HEK293 (cell line): Measurements from ENCODE around the gene EPO.

Experiments used
- GLI4 ChIP-seq: fragments of 450-650 bp; formaldehyde crosslinking; IDR thresholded peaks from 2 replicates; pipeline ENCODE4 v1.5.1; 2016; ENCODE audit warnings: missing biosample characterization, missing genetic modification characterization
- KLF7 ChIP-seq: fragments of 450-650 bp; formaldehyde crosslinking; IDR thresholded peaks from 2 replicates; pipeline ENCODE4 v1.5.1; 2016; ENCODE audit warnings: missing biosample characterization, missing genetic modification characterization, borderline replicate concordance
- SALL2 ChIP-seq: fragments of 450-650 bp; formaldehyde crosslinking; IDR thresholded peaks from 2 replicates; pipeline ENCODE4 v1.5.0; 2017; ENCODE audit warnings: missing biosample characterization, mild to moderate bottlenecking, missing genetic modification characterization, borderline replicate concordance
- SETDB1 ChIP-seq: IDR thresholded peaks from one replicate; pipeline ENCODE4 v1.6.1; 2017; ENCODE audit warnings: mild to moderate bottlenecking, low read length, moderate library complexity, mixed read lengths; ENCODE audit not compliant: insufficient read length
- TRIM28 ChIP-seq: IDR thresholded peaks from 2 replicates; pipeline ENCODE4 v1.6.1; 2011; ENCODE audit warnings: low read length, control low read depth, borderline replicate concordance
- ZBTB17 ChIP-seq: fragments of 450-650 bp; formaldehyde crosslinking; IDR thresholded peaks from 2 replicates; pipeline ENCODE4 v1.5.1; 2016; ENCODE audit warnings: missing biosample characterization, missing genetic modification characterization
- ZBTB7A ChIP-seq: fragments of 450-650 bp; formaldehyde crosslinking; IDR thresholded peaks from 2 replicates; pipeline ENCODE4 v1.5.1; 2016; ENCODE audit warnings: low read depth, missing biosample characterization, missing genetic modification characterization
- ZBTB8A ChIP-seq: fragments of 450-650 bp; formaldehyde crosslinking; IDR thresholded peaks from 2 replicates; pipeline ENCODE4 v1.5.1; 2016; ENCODE audit warnings: missing biosample characterization, missing genetic modification characterization
- ZEB2 ChIP-seq: fragments of 450-650 bp; formaldehyde crosslinking; IDR thresholded peaks from 2 replicates; pipeline ENCODE4 v1.5.1; 2016; ENCODE audit warnings: missing biosample characterization, missing genetic modification characterization
- ZFP69B ChIP-seq: fragments of 450-650 bp; formaldehyde crosslinking; IDR thresholded peaks from 2 replicates; pipeline ENCODE4 v1.5.1; 2016; ENCODE audit warnings: missing biosample characterization, missing genetic modification characterization
- ZNF10 ChIP-seq: fragments of 450-650 bp; formaldehyde crosslinking; IDR thresholded peaks from 2 replicates; pipeline ENCODE4 v1.5.1; 2017; ENCODE audit warnings: missing biosample characterization, missing genetic modification characterization
- ZNF112 ChIP-seq: fragments of 450-650 bp; formaldehyde crosslinking; IDR thresholded peaks from 2 replicates; pipeline ENCODE4 v1.5.0; 2017; ENCODE audit warnings: missing biosample characterization, missing genetic modification characterization
- ZNF133 ChIP-seq: fragments of 450-650 bp; formaldehyde crosslinking; IDR thresholded peaks from 2 replicates; pipeline ENCODE4 v1.5.1; 2016; ENCODE audit warnings: missing biosample characterization, missing genetic modification characterization
- ZNF155 ChIP-seq: fragments of 450-650 bp; formaldehyde crosslinking; IDR thresholded peaks from 2 replicates; pipeline ENCODE4 v1.5.1; 2016; ENCODE audit warnings: missing biosample characterization, missing genetic modification characterization
- ZNF16 ChIP-seq: fragments of 450-650 bp; formaldehyde crosslinking; IDR thresholded peaks from 2 replicates; pipeline ENCODE4 v1.5.1; 2016; ENCODE audit warnings: low read depth, missing biosample characterization, missing genetic modification characterization
- ZNF169 ChIP-seq: fragments of 450-650 bp; formaldehyde crosslinking; IDR thresholded peaks from 2 replicates; pipeline ENCODE4 v1.5.1; 2016; ENCODE audit warnings: missing biosample characterization, missing genetic modification characterization
- ZNF174 ChIP-seq: fragments of 450-650 bp; formaldehyde crosslinking; IDR thresholded peaks from 2 replicates; pipeline ENCODE4 v1.5.0; 2017; ENCODE audit warnings: missing biosample characterization, mild to moderate bottlenecking, missing genetic modification characterization
- ZNF274 ChIP-seq, 2 experiments: fragments of 200-500 bp in 1 of 2; fragments of 450-650 bp in 1 of 2; sonication (Bioruptor generic) in 1 of 2; formaldehyde crosslinking in 1 of 2; IDR thresholded peaks; 2 replicates each; pipeline versions ENCODE4 v1.5.1 to v1.6.1; 2014 to 2016; ENCODE audit warnings: borderline replicate concordance in 1 of 2, inconsistent platforms in 1 of 2, low read length in 1 of 2, missing biosample characterization in 1 of 2, missing genetic modification characterization in 1 of 2
- ZNF302 ChIP-seq: fragments of 450-650 bp; formaldehyde crosslinking; IDR thresholded peaks from 2 replicates; pipeline ENCODE4 v1.5.1; 2016; ENCODE audit warnings: missing biosample characterization, missing genetic modification characterization, low read depth
- ZNF350 ChIP-seq: fragments of 450-650 bp; formaldehyde crosslinking; IDR thresholded peaks from 2 replicates; pipeline ENCODE4 v1.5.0; 2017; ENCODE audit warnings: missing biosample characterization, mild to moderate bottlenecking, missing genetic modification characterization
- ZNF423 ChIP-seq: fragments of 450-650 bp; formaldehyde crosslinking; IDR thresholded peaks from 2 replicates; pipeline ENCODE4 v1.5.1; 2016; ENCODE audit warnings: missing biosample characterization, missing genetic modification characterization
- ZNF501 ChIP-seq: fragments of 450-650 bp; formaldehyde crosslinking; IDR thresholded peaks from 2 replicates; pipeline ENCODE4 v1.5.1; 2016; ENCODE audit warnings: missing biosample characterization, missing genetic modification characterization
- ZNF510 ChIP-seq: fragments of 450-650 bp; formaldehyde crosslinking; IDR thresholded peaks from 2 replicates; pipeline ENCODE4 v1.5.1; 2018; ENCODE audit warnings: mild to moderate bottlenecking, missing genetic modification characterization, missing biosample characterization; ENCODE audit not compliant: insufficient replicate concordance
- ZNF610 ChIP-seq: fragments of 450-650 bp; formaldehyde crosslinking; IDR thresholded peaks from 2 replicates; pipeline ENCODE4 v1.5.1; 2016; ENCODE audit warnings: missing biosample characterization, missing genetic modification characterization, borderline replicate concordance
- ZNF623 ChIP-seq: fragments of 450-650 bp; formaldehyde crosslinking; IDR thresholded peaks from 2 replicates; pipeline ENCODE4 v1.5.1; 2016; ENCODE audit warnings: missing biosample characterization, missing genetic modification characterization
- TF ChIP-seq, protein P1 (sequence below): fragments of 450-650 bp; formaldehyde crosslinking; IDR thresholded peaks from 2 replicates; pipeline ENCODE4 v1.5.1; 2016; ENCODE audit warnings: missing biosample characterization, missing genetic modification characterization
- TF ChIP-seq, protein P2 (sequence below): fragments of 450-650 bp; formaldehyde crosslinking; IDR thresholded peaks from 2 replicates; pipeline ENCODE4 v1.5.1; 2017; ENCODE audit warnings: missing biosample characterization, missing genetic modification characterization
- TF ChIP-seq, protein P3 (sequence below): fragments of 450-650 bp; formaldehyde crosslinking; IDR thresholded peaks from 2 replicates; pipeline ENCODE4 v1.5.1; 2016; ENCODE audit warnings: missing biosample characterization, missing genetic modification characterization
- TF ChIP-seq, protein P4 (sequence below): fragments of 450-650 bp; formaldehyde crosslinking; IDR thresholded peaks from 2 replicates; pipeline ENCODE4 v1.5.1; 2016; ENCODE audit warnings: missing biosample characterization, missing genetic modification characterization

EPO gene

DNA sequence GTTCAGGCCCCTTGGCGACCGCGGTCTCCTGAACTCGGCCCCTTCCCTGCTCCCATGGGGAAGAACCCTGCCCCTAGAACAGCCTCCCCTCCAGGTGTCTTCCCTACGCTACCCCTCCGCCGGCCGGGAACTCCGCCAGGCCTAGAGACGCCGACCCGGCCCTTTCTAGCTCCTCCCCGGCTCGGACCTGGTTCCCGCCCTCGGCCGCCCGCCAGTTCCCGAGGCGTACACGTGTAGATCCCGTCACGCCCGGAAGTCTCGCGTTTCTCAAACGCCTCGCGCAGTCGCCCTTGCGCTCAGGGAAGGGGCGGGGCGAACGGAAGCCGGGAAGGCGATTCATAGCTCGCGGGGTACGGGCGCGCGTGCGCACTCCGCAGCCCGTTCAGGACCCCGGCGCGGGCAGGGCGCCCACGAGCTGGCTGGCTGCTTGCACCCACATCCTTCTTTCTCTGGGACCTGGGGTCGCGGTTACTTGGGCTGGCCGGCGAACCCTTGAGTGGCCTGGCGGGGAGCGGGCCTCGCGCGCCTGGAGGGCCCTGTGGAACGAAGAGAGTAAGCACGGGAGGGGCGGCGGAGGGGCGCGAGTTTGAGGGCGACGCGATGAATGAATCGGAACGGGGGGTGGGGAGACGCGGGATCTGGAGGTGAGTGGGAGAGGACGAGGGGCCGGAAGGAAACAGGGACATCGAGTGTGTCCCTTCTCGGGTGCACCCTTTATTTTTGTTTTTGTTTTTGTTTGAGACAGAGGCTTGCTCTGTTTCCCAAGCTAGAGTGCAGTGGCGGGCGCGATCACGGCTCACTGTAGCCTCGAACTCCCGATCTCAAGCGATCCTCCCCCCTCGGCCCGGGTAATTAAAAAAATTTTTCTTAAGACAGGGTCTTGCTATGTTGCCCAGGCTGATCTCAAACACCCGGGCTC lies 14.3 kb upstream of the EPO start, which contains the start of gene POP7 (continued):
- TF ChIP-seq ZBTB17 (tag by site-specific recombination): no peak
- TF ChIP-seq ZNF423: no peak
- no peak for TF ChIP-seq ZNF133 (tag by site-specific recombination)
- peak; percentile 70; the same call in 1 of the 2 replicates for TF ChIP-seq ZNF501
- TF ChIP-seq ZNF610 (tag by site-specific recombination): peak; percentile 8; the same call in 1 of the 2 replicates
- no peak for TF ChIP-seq ZNF155 (tag by site-specific recombination)
- TF ChIP-seq ZNF274 (IDR thresholded peaks at IDR 0.05; ENCODE audit: low read length): no peak
- no peak for TF ChIP-seq ZNF274 (tag by site-specific recombination; IDR thresholded peaks at IDR 0.05; ENCODE audit: borderline replicate concordance)
- TF ChIP-seq ZNF623 (tag by site-specific recombination): no peak
- no peak for TF ChIP-seq ZNF174 (tag by site-specific recombination)
- no peak for TF ChIP-seq SALL2
- TF ChIP-seq ZEB2: peak; percentile 85
- TF ChIP-seq, protein P1, sequence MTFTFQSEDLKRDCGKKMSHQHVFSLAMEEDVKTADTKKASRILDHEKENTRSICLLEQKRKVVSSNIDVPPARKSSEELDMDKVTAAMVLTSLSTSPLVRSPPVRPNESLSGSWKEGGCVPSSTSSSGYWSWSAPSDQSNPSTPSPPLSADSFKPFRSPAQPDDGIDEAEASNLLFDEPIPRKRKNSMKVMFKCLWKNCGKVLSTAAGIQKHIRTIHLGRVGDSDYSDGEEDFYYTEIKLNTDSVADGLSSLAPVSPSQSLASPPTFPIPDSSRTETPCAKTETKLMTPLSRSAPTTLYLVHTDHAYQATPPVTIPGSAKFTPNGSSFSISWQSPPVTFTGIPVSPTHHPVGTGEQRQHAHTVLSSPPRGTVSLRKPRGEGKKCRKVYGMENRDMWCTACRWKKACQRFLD (tag by site-specific recombination): 0 out of 2 replicates have a peak, but pooled peaks have one; percentile 73
- TF ChIP-seq, protein P2, sequence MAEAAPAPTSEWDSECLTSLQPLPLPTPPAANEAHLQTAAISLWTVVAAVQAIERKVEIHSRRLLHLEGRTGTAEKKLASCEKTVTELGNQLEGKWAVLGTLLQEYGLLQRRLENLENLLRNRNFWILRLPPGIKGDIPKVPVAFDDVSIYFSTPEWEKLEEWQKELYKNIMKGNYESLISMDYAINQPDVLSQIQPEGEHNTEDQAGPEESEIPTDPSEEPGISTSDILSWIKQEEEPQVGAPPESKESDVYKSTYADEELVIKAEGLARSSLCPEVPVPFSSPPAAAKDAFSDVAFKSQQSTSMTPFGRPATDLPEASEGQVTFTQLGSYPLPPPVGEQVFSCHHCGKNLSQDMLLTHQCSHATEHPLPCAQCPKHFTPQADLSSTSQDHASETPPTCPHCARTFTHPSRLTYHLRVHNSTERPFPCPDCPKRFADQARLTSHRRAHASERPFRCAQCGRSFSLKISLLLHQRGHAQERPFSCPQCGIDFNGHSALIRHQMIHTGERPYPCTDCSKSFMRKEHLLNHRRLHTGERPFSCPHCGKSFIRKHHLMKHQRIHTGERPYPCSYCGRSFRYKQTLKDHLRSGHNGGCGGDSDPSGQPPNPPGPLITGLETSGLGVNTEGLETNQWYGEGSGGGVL (tag by site-specific recombination): peak; percentile 89
- no peak for TF ChIP-seq TRIM28
- TF ChIP-seq ZNF510 (tag by site-specific recombination): no peak
- peak; percentile 35; the same call in 1 of the 2 replicates for TF ChIP-seq GLI4 (tag by site-specific recombination)
- no peak for TF ChIP-seq ZNF10 (tag by site-specific recombination)
- TF ChIP-seq ZNF112: no peak
- peak; percentile 98 for TF ChIP-seq ZBTB7A
- TF ChIP-seq ZBTB8A (tag by site-specific recombination): peak; percentile 91
- TF ChIP-seq SETDB1: no peak
- TF ChIP-seq ZNF350 (tag by site-specific recombination): no peak
- no peak for TF ChIP-seq ZNF169
- peak; percentile 43; the same call in 1 of the 2 replicates for TF ChIP-seq KLF7 (tag by site-specific recombination)
- TF ChIP-seq ZNF16 (tag by site-specific recombination): no peak
- TF ChIP-seq, protein P3, sequence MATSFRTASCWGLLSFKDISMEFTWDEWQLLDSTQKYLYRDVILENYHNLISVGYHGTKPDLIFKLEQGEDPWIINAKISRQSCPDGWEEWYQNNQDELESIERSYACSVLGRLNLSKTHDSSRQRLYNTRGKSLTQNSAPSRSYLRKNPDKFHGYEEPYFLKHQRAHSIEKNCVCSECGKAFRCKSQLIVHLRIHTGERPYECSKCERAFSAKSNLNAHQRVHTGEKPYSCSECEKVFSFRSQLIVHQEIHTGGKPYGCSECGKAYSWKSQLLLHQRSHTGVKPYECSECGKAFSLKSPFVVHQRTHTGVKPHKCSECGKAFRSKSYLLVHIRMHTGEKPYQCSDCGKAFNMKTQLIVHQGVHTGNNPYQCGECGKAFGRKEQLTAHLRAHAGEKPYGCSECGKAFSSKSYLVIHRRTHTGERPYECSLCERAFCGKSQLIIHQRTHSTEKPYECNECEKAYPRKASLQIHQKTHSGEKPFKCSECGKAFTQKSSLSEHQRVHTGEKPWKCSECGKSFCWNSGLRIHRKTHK: no peak
- TF ChIP-seq ZNF302 (tag by site-specific recombination): no peak
- TF ChIP-seq, protein P4, sequence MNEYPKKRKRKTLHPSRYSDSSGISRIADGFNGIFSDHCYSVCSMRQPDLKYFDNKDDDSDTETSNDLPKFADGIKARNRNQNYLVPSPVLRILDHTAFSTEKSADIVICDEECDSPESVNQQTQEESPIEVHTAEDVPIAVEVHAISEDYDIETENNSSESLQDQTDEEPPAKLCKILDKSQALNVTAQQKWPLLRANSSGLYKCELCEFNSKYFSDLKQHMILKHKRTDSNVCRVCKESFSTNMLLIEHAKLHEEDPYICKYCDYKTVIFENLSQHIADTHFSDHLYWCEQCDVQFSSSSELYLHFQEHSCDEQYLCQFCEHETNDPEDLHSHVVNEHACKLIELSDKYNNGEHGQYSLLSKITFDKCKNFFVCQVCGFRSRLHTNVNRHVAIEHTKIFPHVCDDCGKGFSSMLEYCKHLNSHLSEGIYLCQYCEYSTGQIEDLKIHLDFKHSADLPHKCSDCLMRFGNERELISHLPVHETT (tag by site-specific recombination): peak; percentile 47; the same call in 1 of the 2 replicates
- no peak; the same call in 1 of the 2 replicates for TF ChIP-seq ZFP69B (tag by site-specific recombination)
